Stimulated activated CD4-positive, alpha-beta T cell treated with anti-CD3 and anti-CD28 coated beads, Interleukin-1b, Interleukin-23, amount 100 ng/mL, for 1 hour (primary cell): ENCODE data around the gene HADH.
"Not testable (repeated sequence)": the region's sequence is repeated elsewhere in the genome, so short reads cannot be mapped to it uniquely, and the experiment has no call there.

Experiments used
- DNase-seq, 2 donors: peaks; one replicate each; pipeline ENCODE4 v3.0.0-alpha.2; 2020; ENCODE audit warnings: low read depth in 2 of 2

HADH gene

GRCh38 chr4:108031427-108032083, 41.9 kb downstream of the HADH start:
- DNase-seq, result peak in 1 of 2 donors; percentile 24

- no peak for DNase-seq
These were observed 43.7 kb downstream of the HADH start for GRCh38 chr4:108033348-108033747.

- no peak for DNase-seq
These were observed 44.9 kb downstream of the HADH start for GRCh38 chr4:108034565-108034964.

GRCh38 chr4:108035691-108036090, 46.0 kb downstream of the HADH start:
- DNase-seq, result no peak

- peak in 1 of 2 donors; percentile 23 for DNase-seq
These were observed 46.5 kb downstream of the HADH start for GRCh38 chr4:108036213-108036612.

- no peak for DNase-seq
These were observed 48.2 kb downstream of the HADH start for GRCh38 chr4:108037884-108038283.

GRCh38 chr4:108042927-108043326, 53.2 kb downstream of the HADH start:
- DNase-seq, result no peak

- DNase-seq, result no peak
These were observed 53.8 kb downstream of the HADH start for GRCh38 chr4:108043526-108043925.

GRCh38 chr4:108044951-108045686, 55.4 kb downstream of the HADH start:
- no peak for DNase-seq

GRCh38 chr4:108045687-108046024, 56.0 kb downstream of the HADH start:
- no peak for DNase-seq

GRCh38 chr4:108047199-108047598, 57.5 kb downstream of the HADH start:
- no peak for DNase-seq

- DNase-seq, result no peak
These were observed 58.5 kb downstream of the HADH start for GRCh38 chr4:108048157-108048556.

GRCh38 chr4:108048997-108049396, 59.3 kb downstream of the HADH start:
- no peak for DNase-seq

- no peak for DNase-seq
These were observed 59.7 kb downstream of the HADH start for GRCh38 chr4:108049406-108049805.

- DNase-seq, result not testable (repeated sequence)
These were observed 60.8 kb downstream of the HADH start for GRCh38 chr4:108050166-108051111.

- no peak for DNase-seq
These were observed 61.7 kb downstream of the HADH start for GRCh38 chr4:108051343-108051742.

- no peak for DNase-seq
These were observed 63.0 kb downstream of the HADH start for GRCh38 chr4:108052558-108053120.

GRCh38 chr4:108053251-108053711, 63.6 kb downstream of the HADH start:
- DNase-seq, result no peak

GRCh38 chr4:108054025-108054638, 64.4 kb downstream of the HADH start:
- no peak for DNase-seq

GRCh38 chr4:108055787-108056186, 66.1 kb downstream of the HADH start:
- no peak for DNase-seq

- no peak for DNase-seq
These were observed 66.7 kb downstream of the HADH start for GRCh38 chr4:108056418-108056817.
